Tibial nerve (tissue), 4 donors: Measurements from ENCODE around the gene SNX9. TPM values are rescaled to one million over a fixed set of nuclear protein-coding genes. Genes with fewer than 3 reads are reported as not detected.
A peak's percentile ranks its signal among the peaks of the same experiment; 100 is the strongest.
"Not testable (repeated sequence)": the region's sequence is repeated elsewhere in the genome, so short reads cannot be mapped to it uniquely, and the experiment has no call there.

Experiments used
- DNase-seq, 2 donors: peaks; one replicate each; pipeline ENCODE4 v3.0.0-alpha.2; 2019; ENCODE audit warnings: low spot score in 2 of 2
- H3K27ac ChIP-seq, 4 donors: fragments of 200-600 bp; sonication (generic) in 3 of 4; one replicate each; pipeline ENCODE4 v1.5.1; 2017 to 2019; ENCODE audit warnings: mild to moderate bottlenecking in 1 of 4
- H3K27me3 ChIP-seq, 2 donors: fragments of 200-600 bp; sonication (generic) in 1 of 2; one replicate each; pipeline versions ENCODE4 v1.5.1 to v1.6.0; 2017 to 2019
- H3K36me3 ChIP-seq, 3 donors: fragments of 200-600 bp; sonication (generic); one replicate each; pipeline ENCODE4 v1.5.1; 2018 to 2019
- H3K4me1 ChIP-seq, 4 donors: fragments of 200-600 bp; sonication (generic) in 3 of 4; one replicate each; pipeline ENCODE4 v1.5.1; 2017 to 2019
- H3K4me3 ChIP-seq, 4 donors: fragments of 200-600 bp; sonication (generic) in 3 of 4; one replicate each; pipeline ENCODE4 v1.5.1; 2017 to 2019; ENCODE audit warnings: mild to moderate bottlenecking in 1 of 4, moderate library complexity in 1 of 4
- H3K9me3 ChIP-seq, 4 donors: fragments of 200-600 bp; sonication (generic) in 3 of 4; one replicate each; pipeline ENCODE4 v1.5.1; 2017 to 2019
- EP300 ChIP-seq, 2 donors: sonication (generic); formaldehyde crosslinking; IDR thresholded peaks; one replicate each; pipeline ENCODE4 v1.6.1; 2017; ENCODE audit warnings: antibody characterized with exemption in 2 of 2, mild to moderate bottlenecking in 1 of 2
- POLR2A ChIP-seq, 2 donors: fragments of 450-650 bp; IDR thresholded peaks; one replicate each; pipeline ENCODE4 v1.6.1; 2017; ENCODE audit warnings: antibody characterized with exemption in 2 of 2, mild to moderate bottlenecking in 2 of 2, moderate library complexity in 2 of 2
- WGBS, 2 donors: methylation state at CpG; one replicate each; pipeline ENCODE4 v1.1.5; 2018; 5-methylcytosine and 5-hydroxymethylcytosine counted together
- total RNA-seq, 4 donors: library from RNA; depleted of rRNA; stranded (reverse); fragments of >200 nt; gene quantifications; one replicate each; pipeline ENCODE4 v1.1.0, GENCODE V29; 2016
- TF ChIP-seq, protein P1 (sequence below), 5 experiments: fragments of 200-600 bp in 3 of 5; fragments of 450-650 bp in 2 of 5; sonication (generic) in 3 of 5; IDR thresholded peaks; one replicate each; pipeline ENCODE4 v1.5.1; 2016 to 2019; ENCODE audit warnings: antibody characterized with exemption in 5 of 5, mild to moderate bottlenecking in 3 of 5, moderate library complexity in 2 of 5

The SNX9 gene
- total RNA-seq, 4 donors from 2014 or later = 61.2 to 69.2 (median 63.9) TPM

DNA sequence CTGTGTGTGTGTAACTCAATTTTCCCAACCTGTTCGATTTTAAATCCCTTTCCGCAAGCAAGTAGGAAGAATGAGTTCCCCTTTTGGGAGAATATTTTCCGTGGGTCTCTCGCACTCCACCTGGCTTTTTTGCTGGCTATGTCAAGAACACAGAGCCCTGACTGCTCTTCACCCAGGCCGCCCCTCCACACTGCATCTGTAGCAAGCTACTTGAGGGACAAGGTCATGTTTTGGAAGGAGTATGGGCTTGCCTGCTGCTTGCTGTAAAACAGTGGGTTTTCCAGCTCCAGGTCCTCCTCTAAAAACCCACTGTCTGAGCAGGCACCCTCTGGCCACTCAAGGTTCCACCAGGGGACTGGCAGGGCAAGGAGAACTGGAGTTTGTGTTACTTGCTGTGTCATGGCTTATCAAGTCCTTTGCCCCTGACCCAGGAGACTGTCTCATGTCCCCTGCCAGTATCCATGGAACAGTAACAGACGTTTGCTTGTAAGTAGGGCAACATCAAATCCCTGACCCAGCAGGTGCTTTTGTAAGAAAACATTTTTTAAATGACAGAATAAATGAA is 123.1 kb downstream of the SNX9 start:
- Histone ChIP-seq H3K27me3 (no peaks in the 10 kb centered on the region), H3K4me1 (peaks cover 0 to 5% (median 0%) of the 10 kb centered on the region in 4 donors), H3K27ac (peak overlapping the region in 1 of 4 donors; percentile 64), H3K4me3 (no peak overlapping the region), H3K36me3 (peaks cover 0 to 49% (median 22%) of the 10 kb centered on the region in 3 donors), H3K9me3 (peaks cover 0 to 22% (median 2%) of the 10 kb centered on the region in 4 donors)
- TF ChIP-seq, protein P1, sequence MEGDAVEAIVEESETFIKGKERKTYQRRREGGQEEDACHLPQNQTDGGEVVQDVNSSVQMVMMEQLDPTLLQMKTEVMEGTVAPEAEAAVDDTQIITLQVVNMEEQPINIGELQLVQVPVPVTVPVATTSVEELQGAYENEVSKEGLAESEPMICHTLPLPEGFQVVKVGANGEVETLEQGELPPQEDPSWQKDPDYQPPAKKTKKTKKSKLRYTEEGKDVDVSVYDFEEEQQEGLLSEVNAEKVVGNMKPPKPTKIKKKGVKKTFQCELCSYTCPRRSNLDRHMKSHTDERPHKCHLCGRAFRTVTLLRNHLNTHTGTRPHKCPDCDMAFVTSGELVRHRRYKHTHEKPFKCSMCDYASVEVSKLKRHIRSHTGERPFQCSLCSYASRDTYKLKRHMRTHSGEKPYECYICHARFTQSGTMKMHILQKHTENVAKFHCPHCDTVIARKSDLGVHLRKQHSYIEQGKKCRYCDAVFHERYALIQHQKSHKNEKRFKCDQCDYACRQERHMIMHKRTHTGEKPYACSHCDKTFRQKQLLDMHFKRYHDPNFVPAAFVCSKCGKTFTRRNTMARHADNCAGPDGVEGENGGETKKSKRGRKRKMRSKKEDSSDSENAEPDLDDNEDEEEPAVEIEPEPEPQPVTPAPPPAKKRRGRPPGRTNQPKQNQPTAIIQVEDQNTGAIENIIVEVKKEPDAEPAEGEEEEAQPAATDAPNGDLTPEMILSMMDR (IDR thresholded peaks at IDR 0.05) = no peak
- TF ChIP-seq POLR2A (IDR thresholded peaks at IDR 0.05) (no peak), EP300 (IDR thresholded peaks at IDR 0.05) (no peak)
- WGBS, 2 donors = 91 to 93% methylated on average over 6 of the region's 6 CpGs
- DNase-seq = no peak

DNA sequence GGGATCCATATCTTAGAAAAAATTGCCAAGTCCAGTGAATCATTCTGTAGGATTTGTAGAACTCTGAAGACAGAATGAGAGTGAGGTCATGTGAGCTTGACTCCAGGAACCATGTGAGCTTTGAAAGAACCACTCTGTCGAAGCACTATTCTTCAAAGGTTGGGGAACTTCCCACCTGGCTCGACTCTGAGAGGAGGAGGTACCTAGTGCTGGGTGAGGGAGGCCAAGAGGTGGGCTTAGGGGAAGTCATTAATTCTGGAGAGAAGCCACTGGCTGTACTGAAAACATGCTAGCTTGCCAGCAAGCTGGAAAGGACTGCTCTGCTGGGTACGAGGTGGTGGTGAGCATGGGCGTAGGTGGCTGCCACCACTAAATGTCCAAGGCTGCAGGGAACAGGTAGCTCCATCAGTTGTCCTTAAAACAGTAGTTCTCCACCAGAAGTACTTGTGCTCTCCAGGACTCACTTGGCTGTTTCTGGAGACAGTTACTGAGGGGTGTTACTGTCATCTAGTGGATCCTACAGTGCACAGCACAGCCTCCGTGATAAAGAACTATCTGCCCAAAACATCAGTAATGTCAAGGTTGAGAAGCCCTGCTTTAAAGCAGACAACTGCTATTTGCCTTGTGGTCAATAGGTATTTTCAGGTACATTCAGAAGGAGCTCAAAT is 124.0 kb downstream of the SNX9 start:
- WGBS, 2 donors = 50 to 52% methylated on average over 5 of the region's 5 CpGs
- H3K9me3 ChIP-seq = peaks cover 0 to 22% (median 2%) of the 10 kb centered on the region in 4 donors
- peaks cover 0 to 41% (median 15%) of the 10 kb centered on the region in 3 donors for H3K36me3 ChIP-seq
- H3K27ac ChIP-seq = no peak overlapping the region
- H3K27me3 ChIP-seq = no peaks in the 10 kb centered on the region
- H3K4me3 ChIP-seq = no peak overlapping the region
- no peak for DNase-seq
- TF ChIP-seq POLR2A (IDR thresholded peaks at IDR 0.05) = no peak
- no peak for TF ChIP-seq EP300 (IDR thresholded peaks at IDR 0.05)
- TF ChIP-seq, protein P1 (IDR thresholded peaks at IDR 0.05) = peak; percentile 28 to 70 (median 42)
- peaks cover 0 to 5% (median 0%) of the 10 kb centered on the region in 4 donors for H3K4me1 ChIP-seq

DNA sequence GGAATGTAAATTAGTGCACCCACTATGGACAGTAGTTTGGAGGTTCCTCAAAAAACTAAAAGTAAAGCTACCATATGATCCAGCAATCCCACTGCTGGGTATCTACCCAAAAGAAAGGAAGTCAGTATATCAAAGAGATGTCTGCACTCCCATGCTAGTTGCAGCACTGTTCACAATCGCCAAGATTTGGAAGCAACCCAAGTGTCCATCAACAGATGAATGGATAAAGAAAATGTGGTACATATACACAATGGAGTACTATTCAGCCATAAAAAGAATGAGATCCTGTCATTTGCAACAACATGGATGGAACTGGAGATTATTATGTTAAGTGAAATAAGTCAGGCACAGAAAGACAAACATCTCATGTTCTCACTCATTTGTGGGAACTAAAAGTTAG is 127.9 kb downstream of the SNX9 start:
- not testable (repeated sequence) for DNase-seq, H3K27me3 ChIP-seq, H3K27ac ChIP-seq, H3K4me3 ChIP-seq, H3K4me1 ChIP-seq, H3K36me3 ChIP-seq
- 50 to 58% methylated on average over 1 of the region's 1 CpG for WGBS, 2 donors
- peaks cover 0 to 22% (median 2%) of the 10 kb centered on the region in 4 donors for H3K9me3 ChIP-seq

DNA sequence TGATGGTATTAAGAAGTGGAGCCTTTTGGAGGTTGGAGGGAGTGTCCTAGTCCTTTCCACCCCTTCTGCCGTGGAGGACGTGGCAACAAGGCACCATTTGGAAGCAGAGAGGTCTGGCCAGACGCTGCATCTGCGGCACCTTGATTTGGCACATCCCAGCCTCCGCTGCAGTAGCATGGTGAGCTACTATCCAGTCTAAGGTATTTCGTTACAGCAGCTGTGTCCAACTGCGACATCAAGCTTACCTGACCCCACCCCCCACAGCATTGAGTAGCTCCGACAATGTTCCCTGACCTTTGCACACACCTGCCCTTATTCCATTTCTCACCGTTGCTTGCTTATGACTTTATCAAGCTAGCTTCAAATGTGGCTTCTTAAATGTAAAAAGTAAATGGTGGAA is 128.8 kb downstream of the SNX9 start:
- peaks cover 0 to 9% (median 0%) of the 10 kb centered on the region in 4 donors for H3K4me1 ChIP-seq
- TF ChIP-seq, protein P1 (IDR thresholded peaks at IDR 0.05) = no peak
- no peak for TF ChIP-seq EP300 (IDR thresholded peaks at IDR 0.05)
- no peak for TF ChIP-seq POLR2A (IDR thresholded peaks at IDR 0.05)
- no peak for DNase-seq
- H3K9me3 ChIP-seq = peaks cover 0 to 22% (median 2%) of the 10 kb centered on the region in 4 donors
- no peaks in the 10 kb centered on the region for H3K36me3 ChIP-seq
- H3K27me3 ChIP-seq = no peaks in the 10 kb centered on the region
- no peak overlapping the region for H3K4me3 ChIP-seq
- H3K27ac ChIP-seq = no peak overlapping the region
- WGBS, 2 donors = 83 to 88% methylated on average over 9 of the region's 9 CpGs

DNA sequence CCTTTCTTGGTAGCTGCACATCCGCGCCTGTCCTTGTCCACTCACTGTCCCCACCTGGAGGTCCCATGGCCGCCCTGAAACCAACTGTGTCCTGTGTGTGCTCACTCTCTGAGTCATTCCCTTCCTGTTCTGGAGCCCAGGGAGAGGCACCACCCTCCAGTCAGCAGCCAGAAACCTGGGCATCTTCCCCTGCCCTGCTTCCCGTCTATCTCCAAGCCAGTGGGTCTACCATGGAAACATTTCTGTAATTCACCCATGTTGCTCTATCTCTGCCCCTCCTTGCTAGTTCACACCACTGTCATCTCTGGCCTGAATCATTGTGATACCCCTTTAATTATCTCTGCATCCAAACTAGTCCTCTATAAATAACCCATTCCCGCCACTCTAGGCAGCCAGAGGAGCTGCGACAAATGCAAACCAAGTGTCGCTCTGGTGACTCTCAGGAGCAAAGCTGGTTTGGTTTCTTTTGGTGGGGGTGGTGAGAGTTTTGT is 129.9 kb downstream of the SNX9 start:
- H3K27me3 ChIP-seq = no peaks in the 10 kb centered on the region
- H3K36me3 ChIP-seq = no peaks in the 10 kb centered on the region
- H3K9me3 ChIP-seq = peaks cover 0 to 28% (median 3%) of the 10 kb centered on the region in 4 donors
- H3K4me1 ChIP-seq = peaks cover 0 to 9% (median 0%) of the 10 kb centered on the region in 4 donors
- WGBS, 2 donors = 74 to 81% methylated on average over 7 of the region's 7 CpGs
- TF ChIP-seq, protein P1 (IDR thresholded peaks at IDR 0.05) = no peak
- no peak for TF ChIP-seq EP300 (IDR thresholded peaks at IDR 0.05)
- no peak for TF ChIP-seq POLR2A (IDR thresholded peaks at IDR 0.05)
- no peak overlapping the region for H3K4me3 ChIP-seq
- DNase-seq = no peak
- no peak overlapping the region for H3K27ac ChIP-seq
